Measurements from ENCODE around the gene SNX20.

SNX20 gene

GRCh38 chr16:50681021-50681885, at the start of gene SNX20:
SNX20 (minus strand) TSS chr16:50681312; CDS start chr16:50677526, 3,786 bp downstream.
- DNase-seq: no peak

GRCh38 chr16:50724306-50724705, 43.2 kb upstream of the SNX20 start:
- no peak for DNase-seq

- DNase-seq: no peak
Measured at GRCh38 chr16:50722960-50723359, 41.8 kb upstream of the SNX20 start.

DNA sequence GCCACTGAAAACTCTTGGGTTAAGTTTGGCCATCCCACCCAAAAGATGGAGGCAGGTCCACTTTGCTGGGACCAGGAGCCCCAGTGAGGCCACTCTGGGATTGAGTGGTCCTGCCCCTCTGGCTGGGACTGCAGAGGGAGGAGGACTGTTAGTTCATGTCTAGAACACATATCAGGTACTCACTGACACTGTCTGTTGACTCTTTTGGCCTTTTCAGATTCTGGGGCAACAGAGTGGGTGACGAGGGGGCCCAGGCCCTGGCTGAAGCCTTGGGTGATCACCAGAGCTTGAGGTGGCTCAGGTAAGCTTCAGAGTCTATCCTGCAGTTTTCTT, 41.3 kb upstream of the SNX20 start:
- no peak for DNase-seq

DNA sequence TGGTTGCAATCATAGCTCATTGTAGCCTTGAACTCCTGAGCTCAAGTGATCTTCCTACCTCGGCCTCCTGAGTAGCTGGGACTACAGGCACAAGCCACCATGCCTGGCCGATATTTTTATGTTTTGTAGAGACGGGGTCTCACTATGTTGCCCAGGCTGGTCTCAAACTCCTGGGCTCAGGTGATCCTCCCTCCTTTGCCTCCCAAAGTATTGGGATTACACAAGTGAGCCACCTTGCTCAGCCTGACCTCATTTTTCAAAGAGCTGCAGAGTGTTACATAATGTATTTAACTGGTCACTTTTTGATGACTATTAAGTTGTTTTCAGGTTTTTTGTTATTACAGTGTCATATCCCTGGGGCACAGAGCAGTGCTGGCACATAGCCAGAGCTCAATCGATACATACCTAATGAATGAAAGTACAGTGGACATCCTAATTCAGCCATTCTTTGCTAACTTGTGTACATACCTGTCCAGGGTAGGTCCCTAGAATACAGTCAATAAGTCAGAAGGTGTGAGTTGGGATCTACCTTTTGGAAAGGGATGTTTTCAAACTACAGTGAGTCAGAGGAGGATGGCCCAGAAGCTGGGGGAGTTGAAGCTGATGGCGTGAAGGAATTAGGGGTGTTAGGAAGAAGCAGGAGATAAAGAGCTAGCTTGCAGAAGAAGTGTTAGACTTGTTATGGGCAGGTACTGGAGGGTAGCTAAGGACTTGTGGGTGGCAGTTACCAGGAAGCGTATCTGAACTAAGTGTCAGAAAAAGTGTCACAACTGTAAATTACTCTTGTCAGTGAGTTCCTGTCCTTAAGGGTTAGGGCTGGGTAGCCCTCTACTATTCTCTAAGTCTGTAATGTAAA, 40.7 kb upstream of the SNX20 start:
- DNase-seq: no peak

- DNase-seq: no peak
Measured at GRCh38 chr16:50719401-50720337, 38.6 kb upstream of the SNX20 start.

DNA sequence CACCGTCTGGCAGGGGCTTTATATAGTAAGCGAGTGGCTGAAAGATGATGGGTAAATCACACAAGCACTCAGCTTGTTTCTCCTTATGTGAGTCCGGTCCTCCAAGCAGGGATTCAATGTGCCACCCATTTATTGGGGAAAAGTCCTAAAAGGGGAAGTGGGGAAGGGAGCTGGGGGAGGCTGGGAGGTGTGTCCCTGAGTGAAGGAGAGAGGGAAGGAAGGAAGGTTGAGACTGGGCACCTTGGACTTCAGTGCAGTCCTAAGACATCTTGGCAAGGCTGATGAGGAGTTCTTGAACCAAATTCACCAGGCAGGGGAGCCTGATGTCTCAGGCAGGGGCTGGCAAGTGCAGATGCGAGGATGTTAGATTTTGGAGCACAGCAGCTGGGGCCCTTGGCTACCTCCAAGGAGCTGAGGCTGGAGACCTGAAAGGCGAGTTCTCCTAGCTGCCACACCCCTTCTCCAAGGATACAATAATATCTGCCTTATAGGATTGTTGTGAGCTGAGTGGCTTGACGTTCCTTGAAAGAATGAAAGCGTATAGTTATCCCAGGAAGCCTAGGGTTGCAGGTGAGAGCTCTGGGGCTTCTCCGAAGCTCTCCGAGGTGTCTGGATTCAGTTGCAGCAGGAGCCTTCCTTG, 37.8 kb upstream of the SNX20 start:
- no peak for DNase-seq

DNA sequence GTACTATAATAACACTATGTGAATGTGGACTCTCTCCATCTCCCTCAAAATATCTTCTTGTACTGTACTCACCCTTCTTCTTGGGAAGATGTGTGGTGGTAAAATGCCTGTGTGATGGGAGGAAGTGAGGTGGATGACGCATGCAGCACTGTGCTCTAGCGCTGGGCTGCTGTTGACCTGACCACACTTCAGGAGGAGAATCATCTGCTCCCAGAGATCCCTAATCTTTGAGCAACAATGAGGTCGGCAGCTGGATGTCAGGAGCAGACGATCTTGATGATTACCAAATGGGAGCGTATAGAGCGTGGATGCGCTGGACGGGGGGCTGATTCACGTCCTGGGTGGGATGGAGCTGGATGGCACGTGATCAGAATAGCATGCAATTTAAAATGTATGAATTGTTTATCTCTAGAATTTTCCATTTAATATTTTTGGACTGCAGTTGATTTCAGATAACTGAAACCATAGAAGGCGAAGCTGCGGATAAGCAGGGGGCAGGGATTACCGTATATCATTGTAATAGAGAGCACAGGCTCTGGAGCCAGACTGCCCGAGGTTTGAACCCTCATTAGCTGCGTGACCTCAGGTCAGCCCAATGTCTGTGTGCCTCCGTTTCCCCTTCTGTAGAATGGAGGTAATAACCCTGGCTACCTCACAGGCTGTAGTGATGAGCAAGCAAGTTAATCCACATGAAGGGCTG, 37.1 kb upstream of the SNX20 start:
- no peak for DNase-seq

DNA sequence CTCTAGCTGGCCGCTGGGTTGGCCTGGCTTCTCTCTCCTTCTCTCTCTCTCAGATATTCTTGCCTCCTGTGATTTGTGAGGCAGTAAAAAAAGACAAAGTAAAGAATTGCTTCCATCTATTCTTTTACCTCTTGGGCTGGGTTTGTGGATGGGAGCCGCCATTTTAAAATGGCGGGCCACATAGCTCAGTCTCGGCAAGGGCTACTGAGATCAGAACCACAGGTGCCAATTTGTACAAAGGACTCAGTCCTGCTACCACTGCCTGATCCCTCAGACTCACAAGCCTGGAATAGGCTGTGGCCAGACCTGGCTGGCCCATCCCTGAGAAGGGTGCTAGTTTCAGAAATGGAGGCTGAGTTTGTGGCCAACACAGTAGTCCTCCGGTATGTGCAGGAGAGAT, 36.4 kb upstream of the SNX20 start:
- no peak for DNase-seq

- no peak for DNase-seq
Measured at GRCh38 chr16:50717091-50717490, 36.0 kb upstream of the SNX20 start.

- no peak for DNase-seq
Measured at GRCh38 chr16:50712956-50713355, 31.8 kb upstream of the SNX20 start.

DNA sequence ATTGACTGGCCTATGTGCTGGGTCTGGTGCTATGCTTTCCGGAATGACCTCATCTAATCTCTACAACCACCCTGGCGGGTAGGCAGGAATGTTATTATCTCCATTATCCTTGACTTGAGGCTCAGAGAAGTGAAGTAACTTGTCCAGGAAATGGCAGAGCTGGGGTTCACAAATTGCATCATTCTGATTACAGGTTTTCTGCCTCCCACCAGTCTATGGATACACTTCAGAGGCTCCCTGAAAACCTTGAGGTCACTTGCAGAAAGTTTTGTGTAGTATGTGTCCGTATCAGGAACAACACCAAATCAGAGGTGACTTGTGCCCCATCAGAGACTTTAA, 31.4 kb upstream of the SNX20 start:
- DNase-seq: no peak

DNA sequence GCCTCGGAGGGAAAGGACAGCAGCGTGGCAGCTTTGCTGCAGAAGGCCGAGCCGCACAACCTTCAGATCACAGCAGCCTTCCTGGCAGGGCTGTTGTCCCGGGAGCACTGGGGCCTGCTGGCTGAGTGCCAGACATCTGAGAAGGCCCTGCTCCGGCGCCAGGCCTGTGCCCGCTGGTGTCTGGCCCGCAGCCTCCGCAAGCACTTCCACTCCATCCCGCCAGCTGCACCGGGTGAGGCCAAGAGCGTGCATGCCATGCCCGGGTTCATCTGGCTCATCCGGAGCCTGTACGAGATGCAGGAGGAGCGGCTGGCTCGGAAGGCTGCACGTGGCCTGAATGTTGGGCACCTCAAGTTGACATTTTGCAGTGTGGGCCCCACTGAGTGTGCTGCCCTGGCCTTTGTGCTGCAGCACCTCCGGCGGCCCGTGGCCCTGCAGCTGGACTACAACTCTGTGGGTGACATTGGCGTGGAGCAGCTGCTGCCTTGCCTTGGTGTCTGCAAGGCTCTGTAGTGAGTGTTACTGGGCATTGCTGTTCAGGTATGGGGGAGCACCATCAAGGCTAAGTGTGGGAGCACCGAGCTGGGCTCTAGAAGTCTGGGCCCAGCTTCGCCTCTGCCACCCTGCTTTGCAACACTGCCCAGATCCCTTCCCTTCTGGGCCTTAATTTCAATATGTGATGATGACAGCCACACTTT, 30.9 kb upstream of the SNX20 start:
- DNase-seq: peak; percentile 1

GRCh38 chr16:50711040-50711439, 29.9 kb upstream of the SNX20 start:
- no peak for DNase-seq

- DNase-seq: no peak
Measured at GRCh38 chr16:50709980-50710379, 28.9 kb upstream of the SNX20 start.

DNA sequence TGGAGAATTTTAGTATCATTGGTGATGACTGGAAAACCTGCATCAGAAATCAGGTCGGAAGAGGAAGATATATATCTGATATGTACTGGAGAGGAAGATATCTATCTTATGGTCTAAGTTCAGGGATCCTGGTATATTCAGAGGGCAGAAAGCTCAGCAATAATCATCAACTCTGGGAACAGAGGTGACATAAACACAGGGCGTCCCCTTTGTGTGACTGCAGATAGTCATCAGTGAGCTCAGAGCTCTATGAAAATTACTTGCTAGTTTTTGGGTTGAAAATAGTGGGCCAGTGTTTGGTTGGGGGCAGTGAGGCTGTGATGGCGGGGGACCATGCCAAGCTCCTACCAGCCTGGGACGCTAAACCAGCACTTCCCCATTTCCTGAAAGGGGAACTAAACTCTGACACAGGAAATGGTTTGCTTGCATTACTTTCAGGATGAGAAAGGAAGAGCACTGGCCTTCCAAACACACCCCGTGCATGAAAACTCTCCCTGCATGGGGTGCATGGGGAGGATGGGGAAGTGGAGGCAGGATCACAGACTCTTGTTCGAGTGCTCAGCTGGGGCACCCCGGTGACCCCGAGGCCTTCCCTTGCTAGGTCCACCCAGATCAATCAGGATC, 28.1 kb upstream of the SNX20 start:
- DNase-seq: no peak

GRCh38 chr16:50708373-50709060, 27.4 kb upstream of the SNX20 start:
- no peak for DNase-seq

DNA sequence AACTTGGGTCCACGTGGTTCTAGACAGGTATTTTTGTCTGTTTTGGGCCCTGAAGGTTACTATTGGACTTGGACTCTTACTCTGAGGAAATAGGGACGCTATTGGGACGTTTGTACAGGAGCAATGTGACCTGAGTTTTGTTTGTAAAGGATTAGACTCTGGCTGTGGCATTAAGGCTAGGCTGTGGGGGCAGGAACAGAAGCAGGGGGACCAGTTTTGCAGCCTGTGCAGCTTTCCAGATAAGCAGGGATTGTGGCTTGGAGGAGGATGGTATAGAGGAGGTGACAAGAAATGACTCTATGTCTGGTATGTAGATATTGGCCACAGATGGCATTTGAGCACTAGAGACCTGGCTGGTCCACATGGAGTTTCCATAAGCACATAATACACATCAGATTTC, 25.1 kb upstream of the SNX20 start:
- DNase-seq: no peak

- DNase-seq: no peak
Measured at GRCh38 chr16:50705436-50706110, 24.5 kb upstream of the SNX20 start.

DNA sequence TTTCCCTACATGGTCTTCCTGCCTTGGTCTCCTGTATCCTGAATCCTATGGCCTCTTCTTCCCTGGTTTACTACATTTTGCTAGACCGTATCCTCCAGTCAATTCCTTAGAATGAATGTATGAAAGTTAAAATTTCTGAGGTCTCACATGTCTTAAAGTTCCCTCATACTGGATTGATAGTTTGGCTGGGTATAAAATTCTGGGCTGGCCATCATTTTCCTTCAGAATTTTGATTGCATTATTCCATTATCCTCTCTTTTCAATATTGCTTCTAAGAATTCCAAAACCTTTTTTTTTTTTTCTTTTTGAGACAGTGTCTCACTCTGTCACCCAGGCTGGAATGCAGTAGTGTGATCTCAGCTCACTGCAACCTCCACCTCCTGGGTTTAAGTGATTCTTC, 23.1 kb upstream of the SNX20 start:
- DNase-seq: no peak

Data from NCI-H69 (cell line).